Effector memory CD8-positive, alpha-beta T cell (primary cell): ENCODE data around the gene HUNK.
"Not testable (repeated sequence)": the region's sequence is repeated elsewhere in the genome, so short reads cannot be mapped to it uniquely, and the experiment has no call there.

Experiments
- ATAC-seq: fragments of 150-1000 bp; cut with Tn5 transposase; replicated peaks from 2 replicates; pipeline ENCODE4 v1.10.0; 2021; ENCODE audit warnings: mild to moderate bottlenecking, moderate library complexity
- DNase-seq, 3 experiments: peaks; one replicate each; pipeline ENCODE4 v3.0.0; 2021
- H3K27ac Mint-ChIP-seq, 2 donors: one replicate each; pipeline ENCODE4 v1.8.0; 2022; ENCODE audit warnings: mild to moderate bottlenecking in 2 of 2, mixed read lengths in 2 of 2, moderate library complexity in 2 of 2
- H3K27me3 Mint-ChIP-seq, 2 donors: one replicate each; pipeline ENCODE4 v1.8.0; 2022; ENCODE audit warnings: mixed read lengths in 2 of 2
- H3K36me3 Mint-ChIP-seq: one replicate; pipeline ENCODE4 v1.8.0; 2022; ENCODE audit warnings: mild to moderate bottlenecking, moderate library complexity, mixed read lengths; ENCODE audit not compliant: insufficient read depth
- H3K4me1 Mint-ChIP-seq, 2 donors: one replicate each; pipeline ENCODE4 v1.8.0; 2022; ENCODE audit warnings: low read depth in 2 of 2, mixed read lengths in 2 of 2
- H3K4me3 Mint-ChIP-seq, 2 donors: one replicate each; pipeline ENCODE4 v1.8.0; 2022; ENCODE audit warnings: mild to moderate bottlenecking in 2 of 2, mixed read lengths in 2 of 2, moderate library complexity in 2 of 2
- H3K9me3 Mint-ChIP-seq, 2 donors: one replicate each; pipeline ENCODE4 v1.8.0; 2022; ENCODE audit warnings: mixed read lengths in 2 of 2

HUNK gene

DNA sequence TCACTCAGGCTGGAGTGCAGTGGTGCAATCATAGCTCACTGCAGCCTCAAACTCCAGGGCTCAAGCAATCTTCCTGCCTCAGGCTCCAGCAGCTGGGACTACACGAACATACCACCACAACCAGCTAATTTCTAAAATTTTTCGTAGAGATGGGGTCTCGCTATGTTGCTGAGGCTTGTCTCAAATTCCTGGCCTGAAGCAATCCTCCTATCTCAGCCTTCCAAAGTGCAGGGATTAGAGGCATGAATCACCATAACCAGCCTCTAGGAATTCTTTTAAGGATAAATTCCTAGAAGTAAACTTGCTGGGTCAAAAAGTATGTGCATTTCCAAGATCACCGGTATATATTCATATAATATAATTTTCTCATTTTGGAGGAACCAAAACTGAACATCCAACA lies 17.6 kb upstream of the HUNK start:
- no peak overlapping the region for H3K4me3 Mint-ChIP-seq
- H3K4me1 Mint-ChIP-seq, result no peaks in the 10 kb centered on the region
- no peaks in the 10 kb centered on the region for H3K36me3 Mint-ChIP-seq
- no peaks in the 10 kb centered on the region for H3K9me3 Mint-ChIP-seq
- H3K27me3 Mint-ChIP-seq, result peaks cover 6 to 37% of the 10 kb centered on the region in 2 donors
- no peak overlapping the region for H3K27ac Mint-ChIP-seq
- DNase-seq (no peak), ATAC-seq (no peak)

- H3K9me3 Mint-ChIP-seq, result no peaks in the 10 kb centered on the region
- DNase-seq (no peak), ATAC-seq (no peak)
- no peak overlapping the region for H3K4me3 Mint-ChIP-seq
- no peak overlapping the region for H3K27ac Mint-ChIP-seq
- no peaks in the 10 kb centered on the region for H3K36me3 Mint-ChIP-seq
- H3K27me3 Mint-ChIP-seq, result peaks cover 7 to 35% of the 10 kb centered on the region in 2 donors
- no peaks in the 10 kb centered on the region for H3K4me1 Mint-ChIP-seq
Observed at GRCh38 chr21:31857096-31857495, 15.7 kb upstream of the HUNK start.

DNA sequence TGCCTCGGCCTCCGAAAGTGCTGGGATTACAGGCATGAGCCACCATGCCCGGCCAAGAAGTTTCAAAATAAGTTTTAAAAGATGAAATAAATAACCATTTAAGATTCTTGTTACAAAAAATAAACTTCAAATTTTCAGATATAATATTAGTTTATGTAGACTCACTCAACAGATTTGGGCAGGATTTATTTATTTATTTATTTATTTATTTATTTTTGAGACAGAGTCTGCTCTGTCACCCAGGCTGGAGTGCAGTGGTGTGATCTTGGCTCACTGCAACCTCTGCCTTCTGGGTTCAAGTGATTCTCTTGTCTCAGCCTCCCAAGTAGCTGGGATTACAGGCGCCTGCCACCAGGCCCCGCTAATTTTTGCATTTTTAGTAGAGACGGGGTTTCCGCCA lies 15.2 kb upstream of the HUNK start:
- H3K27ac Mint-ChIP-seq, H3K4me3 Mint-ChIP-seq, ATAC-seq, H3K4me1 Mint-ChIP-seq, H3K36me3 Mint-ChIP-seq, H3K9me3 Mint-ChIP-seq, DNase-seq: not testable (repeated sequence)
- H3K27me3 Mint-ChIP-seq, result peaks cover 7 to 30% of the 10 kb centered on the region in 2 donors

DNA sequence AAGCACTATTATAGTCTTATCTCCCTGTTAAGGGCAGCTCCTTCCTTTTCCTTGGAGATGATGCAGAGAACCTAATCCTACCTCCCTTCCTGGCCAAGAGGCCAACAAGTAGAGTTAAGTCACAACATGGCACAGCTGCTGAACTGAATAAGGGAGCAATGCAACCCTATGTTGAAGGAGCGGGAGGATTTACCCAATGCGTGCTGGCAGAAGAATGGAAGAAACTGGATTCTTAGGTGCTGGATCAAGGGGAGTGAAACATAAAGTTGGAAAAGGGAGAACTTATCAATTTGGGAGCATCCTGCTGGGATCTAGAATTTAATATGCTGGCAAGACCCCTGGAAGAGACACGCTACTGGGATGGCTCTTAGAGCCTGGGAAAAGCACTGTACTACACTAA lies 12.0 kb upstream of the HUNK start:
- Mint-ChIP-seq H3K9me3 (no peaks in the 10 kb centered on the region), H3K4me3 (no peak overlapping the region), H3K36me3 (no peaks in the 10 kb centered on the region), H3K27me3 (peaks cover 7 to 19% of the 10 kb centered on the region in 2 donors), H3K27ac (no peak overlapping the region), H3K4me1 (no peaks in the 10 kb centered on the region)
- ATAC-seq, result no peak
- DNase-seq, result no peak

GRCh38 chr21:31862078-31862477 lies 10.7 kb upstream of the HUNK start:
- Mint-ChIP-seq H3K4me1 (no peaks in the 10 kb centered on the region), H3K27me3 (peaks cover 7 to 19% of the 10 kb centered on the region in 2 donors)

DNA sequence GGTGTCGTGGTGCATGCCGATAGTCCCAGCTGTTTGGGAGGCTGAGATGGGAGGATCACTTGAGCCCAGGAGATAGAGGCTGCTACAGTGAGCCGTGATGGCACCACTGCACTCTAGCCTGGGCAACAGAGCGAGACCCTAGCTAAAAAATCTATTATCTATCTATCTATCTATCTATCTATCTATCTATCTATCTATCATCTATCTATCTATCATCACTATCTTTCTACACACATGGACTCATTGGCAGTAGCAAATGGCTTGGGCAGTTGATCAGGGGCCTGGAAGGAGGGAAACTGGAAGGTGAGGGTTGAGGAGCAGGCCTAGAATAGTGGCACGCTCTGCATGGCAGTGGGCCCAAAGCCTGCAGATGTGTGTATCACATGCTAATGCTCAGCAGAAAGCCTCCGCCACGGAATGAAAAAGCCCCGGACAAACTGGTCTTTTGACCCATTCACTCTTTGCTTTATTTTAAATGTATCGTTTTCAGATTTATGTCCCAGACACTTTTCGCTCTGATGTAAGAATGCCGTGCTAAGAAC lies 7.3 kb upstream of the HUNK start:
- H3K27ac Mint-ChIP-seq, result no peak overlapping the region
- H3K36me3 Mint-ChIP-seq, result no peaks in the 10 kb centered on the region
- no peak for DNase-seq
- no peak for ATAC-seq
- no peaks in the 10 kb centered on the region for H3K4me1 Mint-ChIP-seq
- H3K4me3 Mint-ChIP-seq, result no peak overlapping the region
- peaks cover 10 to 19% of the 10 kb centered on the region in 2 donors for H3K27me3 Mint-ChIP-seq
- H3K9me3 Mint-ChIP-seq, result no peaks in the 10 kb centered on the region

More at GRCh38 chr21:31862078-31862477, 10.7 kb upstream of the HUNK start:
- no peak for DNase-seq
- Mint-ChIP-seq H3K36me3 (no peaks in the 10 kb centered on the region), H3K27ac (no peak overlapping the region), H3K4me3 (no peak overlapping the region), H3K9me3 (no peaks in the 10 kb centered on the region)
- ATAC-seq, result no peak

DNA sequence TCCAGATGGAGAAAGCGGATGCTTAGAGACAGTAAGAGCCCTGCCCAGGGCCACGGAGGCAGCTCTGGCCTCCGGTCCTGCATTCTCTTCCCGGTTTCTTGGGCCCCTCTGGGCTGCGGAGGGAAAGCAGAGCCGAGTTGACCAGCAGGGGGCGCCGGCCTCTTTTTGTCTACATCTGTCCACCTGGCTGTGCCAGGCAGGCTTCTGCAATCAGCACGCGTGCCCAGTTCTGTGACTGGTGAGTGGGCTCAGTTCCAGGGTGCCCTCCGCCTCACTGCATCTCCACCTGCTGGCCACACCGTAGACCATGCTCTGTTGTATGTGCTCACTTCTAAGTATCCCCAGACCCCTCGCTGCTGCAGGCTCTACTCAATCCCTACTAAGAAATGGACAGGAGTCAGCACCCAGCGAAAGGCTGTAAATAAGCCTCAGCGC lies 6.7 kb upstream of the HUNK start:
- Mint-ChIP-seq H3K27me3 (peaks cover 4 to 16% of the 10 kb centered on the region in 2 donors), H3K4me1 (no peaks in the 10 kb centered on the region), H3K9me3 (no peaks in the 10 kb centered on the region), H3K27ac (no peak overlapping the region), H3K4me3 (no peak overlapping the region), H3K36me3 (no peaks in the 10 kb centered on the region)
- DNase-seq, result peak; percentile 34 to 45 (median 44)
- ATAC-seq, result peak; percentile 55

- H3K9me3 Mint-ChIP-seq, result no peaks in the 10 kb centered on the region
- DNase-seq (no peak), ATAC-seq (no peak)
- H3K4me3 Mint-ChIP-seq, result no peak overlapping the region
- H3K4me1 Mint-ChIP-seq, result peaks cover 0 to 5% of the 10 kb centered on the region in 2 donors
- H3K27me3 Mint-ChIP-seq, result peaks cover 25 to 36% of the 10 kb centered on the region in 2 donors
- H3K27ac Mint-ChIP-seq, result no peak overlapping the region
- no peaks in the 10 kb centered on the region for H3K36me3 Mint-ChIP-seq
Observed at GRCh38 chr21:31869750-31870149, 3.1 kb upstream of the HUNK start.

GRCh38 chr21:31870472-31871193 lies 2.2 kb upstream of the HUNK start:
- no peak for DNase-seq
- Mint-ChIP-seq H3K4me1 (peaks cover 0 to 5% of the 10 kb centered on the region in 2 donors), H3K27me3 (peaks cover 34 to 44% of the 10 kb centered on the region in 2 donors), H3K36me3 (no peaks in the 10 kb centered on the region), H3K27ac (no peak overlapping the region), H3K9me3 (no peaks in the 10 kb centered on the region), H3K4me3 (no peak overlapping the region)
- no peak for ATAC-seq

DNA sequence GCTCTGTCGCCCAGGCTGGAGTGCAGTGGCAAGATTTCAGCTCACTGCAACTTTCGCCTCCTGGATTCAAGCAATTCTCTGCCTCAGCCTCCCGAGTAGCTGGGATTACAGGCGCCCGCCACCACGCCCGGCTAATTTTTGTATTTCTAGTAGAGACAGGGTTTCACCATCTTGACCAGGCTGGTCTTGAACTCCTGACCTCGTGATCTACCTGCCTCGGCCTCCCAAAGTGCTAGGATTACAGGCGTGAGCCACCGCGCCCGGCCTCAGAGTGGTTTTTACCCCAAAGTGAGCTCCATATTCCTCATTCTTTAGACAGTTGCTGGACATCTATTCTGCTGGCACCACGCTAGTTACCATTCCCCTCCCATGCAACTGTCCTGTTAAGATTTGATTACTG lies 1.4 kb upstream of the HUNK start:
- Mint-ChIP-seq H3K27me3 (peaks cover 41 to 51% of the 10 kb centered on the region in 2 donors), H3K4me3 (peak overlapping the region in 1 of 2 donors; percentile 5)
- not testable (repeated sequence) for H3K36me3 Mint-ChIP-seq, DNase-seq, H3K9me3 Mint-ChIP-seq, H3K27ac Mint-ChIP-seq, ATAC-seq, H3K4me1 Mint-ChIP-seq

DNA sequence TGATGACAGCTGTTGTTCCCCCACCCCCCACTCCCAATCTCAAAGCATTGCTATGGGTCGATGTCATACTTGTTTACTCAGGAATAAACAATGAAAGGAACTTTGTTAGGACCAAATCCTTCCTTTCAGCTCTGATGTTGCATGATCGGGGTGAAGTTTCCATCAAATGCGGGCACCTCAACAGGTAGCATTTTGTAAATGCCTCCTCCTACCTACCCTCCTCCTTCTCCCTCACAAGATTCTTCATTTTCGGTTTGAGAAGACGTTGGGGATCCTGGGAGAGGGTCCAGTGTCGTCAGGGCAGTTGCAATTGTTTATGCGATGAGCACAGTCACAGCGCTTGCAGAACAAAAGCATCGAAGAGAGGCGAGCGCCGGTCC lies 758 bp upstream of the HUNK start:
- H3K27me3 Mint-ChIP-seq, result peaks cover 43 to 51% of the 10 kb centered on the region in 2 donors
- DNase-seq (no peak), ATAC-seq (no peak)
- no peak overlapping the region for H3K27ac Mint-ChIP-seq
- peak overlapping the region; percentile 64 to 67 for H3K4me3 Mint-ChIP-seq
- no peaks in the 10 kb centered on the region for H3K9me3 Mint-ChIP-seq
- H3K4me1 Mint-ChIP-seq, result peaks cover 0 to 5% of the 10 kb centered on the region in 2 donors
- no peaks in the 10 kb centered on the region for H3K36me3 Mint-ChIP-seq

GRCh38 chr21:31873275-31873695 lies 465 bp downstream of the HUNK start:
- Mint-ChIP-seq H3K36me3 (no peaks in the 10 kb centered on the region), H3K4me3 (no peak overlapping the region), H3K27me3 (peaks cover 53 to 59% of the 10 kb centered on the region in 2 donors), H3K9me3 (no peaks in the 10 kb centered on the region), H3K4me1 (peaks cover 0 to 5% of the 10 kb centered on the region in 2 donors), H3K27ac (no peak overlapping the region)
- ATAC-seq (no peak), DNase-seq (no peak)

DNA sequence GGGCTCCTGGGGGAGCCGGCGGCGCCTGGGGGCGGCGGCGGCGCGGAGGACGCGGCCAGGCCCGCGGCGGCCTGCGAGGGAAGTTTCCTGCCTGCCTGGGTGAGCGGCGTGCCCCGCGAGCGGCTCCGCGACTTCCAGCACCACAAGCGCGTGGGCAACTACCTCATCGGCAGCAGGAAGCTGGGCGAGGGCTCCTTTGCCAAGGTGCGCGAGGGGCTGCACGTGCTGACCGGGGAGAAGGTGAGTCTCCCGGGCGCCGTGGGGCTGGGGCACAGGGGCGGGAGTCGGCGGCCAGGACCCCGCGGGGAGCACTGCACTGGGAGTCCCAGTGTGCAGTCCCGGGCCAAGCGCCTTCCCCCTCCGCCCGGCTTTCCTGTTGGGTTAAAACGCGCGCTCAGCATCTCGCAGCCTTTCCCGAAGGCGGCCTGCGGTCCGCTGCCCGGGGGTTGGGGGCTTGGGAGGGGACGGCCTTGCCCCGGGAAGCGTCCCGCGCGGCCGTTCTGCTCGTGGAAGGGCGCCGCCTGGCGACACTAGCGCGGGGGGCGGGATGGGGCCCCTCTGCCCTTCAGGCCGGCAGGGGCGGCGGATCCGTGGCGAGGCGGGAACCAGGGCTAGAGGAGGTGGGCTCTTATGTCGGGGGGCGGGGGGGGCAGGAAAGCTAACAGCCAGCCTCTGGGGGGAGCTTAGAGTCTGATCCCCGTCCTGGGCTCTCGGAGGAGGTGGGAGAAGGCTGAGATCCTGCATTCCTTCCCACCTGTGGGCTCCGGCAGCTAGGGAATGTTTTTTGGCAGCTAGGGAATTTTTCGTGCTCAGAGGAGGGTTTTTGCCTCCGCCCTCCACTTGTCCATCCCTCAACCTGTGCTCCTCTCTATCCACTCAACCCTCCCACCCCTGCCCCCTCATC lies 1.1 kb downstream of the HUNK start:
- Mint-ChIP-seq H3K27ac (no peak overlapping the region), H3K4me1 (peaks cover 0 to 5% of the 10 kb centered on the region in 2 donors), H3K9me3 (no peaks in the 10 kb centered on the region), H3K36me3 (no peaks in the 10 kb centered on the region), H3K4me3 (peak overlapping the region; percentile 41 to 63), H3K27me3 (peaks cover 53 to 54% of the 10 kb centered on the region in 2 donors)
- peak in 1 of 3 experiments; percentile 11 for DNase-seq
- peak; percentile 59 for ATAC-seq
